ENCODE results near the gene SLC51B. TPM values are rescaled to one million over a fixed set of nuclear protein-coding genes. Genes with fewer than 3 reads are reported as not detected.

The SLC51B gene
- not detected in 2 replicates for total RNA-seq (2021)
- Bru-seq, nascent RNA = percentile 5 among the genes with signal in this experiment
- not detected for BruChase-seq, experiment 1, labeled RNA remaining after a 2-hour chase
- not detected for BruChase-seq, experiment 2, labeled RNA remaining after a 6-hour chase
- long read RNA-seq = 0 reads

- no peak for DNase-seq (ENCODE audit: low spot score)
- H3K27ac ChIP-seq (ENCODE audit: low read depth, low read length, poor library complexity, severe bottlenecking) = no peak within 1 kb of the TSS
- no TSS peak for BruUV-seq (replicated peaks)
- H3K27me3 ChIP-seq (replicated peaks; ENCODE audit: insufficient read depth, low read depth, low read length, poor library complexity) = no peaks in the 10 kb centered on the region
- no peak within 1 kb of the TSS for H3K4me3 ChIP-seq (ENCODE audit: low read depth, low read length, poor library complexity, severe bottlenecking)
- intact Hi-C loops (cut with micrococcal nuclease; ENCODE audit: unreplicated experiment) = no loop called here
- no peaks in the 10 kb centered on the region for H3K36me3 ChIP-seq (ENCODE audit: insufficient read depth, low read length, poor library complexity, severe bottlenecking)
- peaks cover 10% of the 10 kb centered on the region for H3K4me1 ChIP-seq (ENCODE audit: insufficient read depth, low read length, poor library complexity, severe bottlenecking)
- ChIA-PET CTCF (no interaction called here), POLR2A (ENCODE audit: low non-redundant PET) (no interaction called here)
- no peaks in the 10 kb centered on the region for H3K9me3 ChIP-seq (ENCODE audit: low read depth, low read length, poor library complexity, severe bottlenecking)
- no peak for TF ChIP-seq CTCF (conservative IDR thresholded peaks at IDR 0.05; ENCODE audit: low read depth, low read length)
- TF ChIP-seq EZH2 (IDR thresholded peaks at IDR 0.05; ENCODE audit: borderline replicate concordance, low read depth, low read length, poor library complexity, severe bottlenecking) = no peak
Measured at GRCh38 chr15:65044724-65045481, at the start of gene SLC51B. Gene SLC51B (plus strand): TSS chr15:65045387. CDS start chr15:65050005, 4,618 bp downstream.

- POLR2A ChIA-PET (ENCODE audit: low non-redundant PET) = no interaction called here
- H3K27me3 ChIP-seq (replicated peaks; ENCODE audit: insufficient read depth, low read depth, low read length, poor library complexity) = no peaks in the 10 kb centered on the region
- DNase-seq (ENCODE audit: low spot score) = no peak
- TF ChIP-seq CTCF (conservative IDR thresholded peaks at IDR 0.05; ENCODE audit: low read depth, low read length) = no peak
- no peak for TF ChIP-seq EZH2 (IDR thresholded peaks at IDR 0.05; ENCODE audit: borderline replicate concordance, low read depth, low read length, poor library complexity, severe bottlenecking)
- H3K9me3 ChIP-seq (ENCODE audit: low read depth, low read length, poor library complexity, severe bottlenecking) = no peaks in the 10 kb centered on the region
- no peaks in the 10 kb centered on the region for H3K4me1 ChIP-seq (ENCODE audit: insufficient read depth, low read length, poor library complexity, severe bottlenecking)
- intact Hi-C loops (cut with micrococcal nuclease; ENCODE audit: unreplicated experiment) = no loop called here
- no TSS peak for BruUV-seq (replicated peaks)
- CTCF ChIA-PET = no interaction called here
- no peak overlapping the region for H3K27ac ChIP-seq (ENCODE audit: low read depth, low read length, poor library complexity, severe bottlenecking)
- no peak overlapping the region for H3K4me3 ChIP-seq (ENCODE audit: low read depth, low read length, poor library complexity, severe bottlenecking)
- no peaks in the 10 kb centered on the region for H3K36me3 ChIP-seq (ENCODE audit: insufficient read depth, low read length, poor library complexity, severe bottlenecking)
Measured at GRCh38 chr15:64997066-64997465, 48.1 kb upstream of the SLC51B start.

DNA sequence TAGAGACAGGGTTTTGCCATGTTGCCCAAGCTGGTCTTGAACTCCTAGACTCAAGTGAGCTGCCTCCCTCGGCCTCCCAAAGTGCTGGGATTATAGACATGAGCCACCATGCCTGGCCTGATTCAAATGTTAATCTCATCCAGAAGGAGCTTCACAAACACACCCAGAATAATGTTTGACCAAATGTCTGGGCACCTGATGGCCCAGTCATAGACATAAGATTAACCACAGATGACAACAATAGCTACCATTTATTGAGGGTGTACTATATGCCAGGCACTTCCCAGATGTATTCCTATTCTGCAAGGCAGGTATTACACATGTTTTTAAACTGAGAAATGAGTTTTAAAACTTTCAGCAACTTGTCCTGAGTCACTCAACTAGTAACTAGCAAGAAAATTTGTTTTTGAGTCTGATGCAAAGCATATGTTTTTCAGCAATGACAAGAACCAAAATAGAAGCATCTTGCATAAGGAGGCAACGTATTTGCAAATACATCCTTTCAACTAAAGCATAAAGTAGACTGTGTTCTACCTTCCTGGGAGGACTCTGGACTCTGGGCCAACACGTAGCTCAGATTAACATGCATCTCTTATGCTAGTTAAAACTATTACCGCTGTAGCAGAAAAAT lies 47.3 kb upstream of the SLC51B start:
- CTCF ChIA-PET = no interaction called here
- Histone ChIP-seq H3K27ac (ENCODE audit: low read depth, low read length, poor library complexity, severe bottlenecking) (no peak overlapping the region), H3K4me1 (ENCODE audit: insufficient read depth, low read length, poor library complexity, severe bottlenecking) (no peaks in the 10 kb centered on the region), H3K4me3 (ENCODE audit: low read depth, low read length, poor library complexity, severe bottlenecking) (no peak overlapping the region), H3K27me3 (replicated peaks; ENCODE audit: insufficient read depth, low read depth, low read length, poor library complexity) (no peaks in the 10 kb centered on the region), H3K9me3 (ENCODE audit: low read depth, low read length, poor library complexity, severe bottlenecking) (no peaks in the 10 kb centered on the region), H3K36me3 (ENCODE audit: insufficient read depth, low read length, poor library complexity, severe bottlenecking) (no peaks in the 10 kb centered on the region)
- intact Hi-C loops (cut with micrococcal nuclease; ENCODE audit: unreplicated experiment) = no loop called here
- DNase-seq (ENCODE audit: low spot score) = no peak
- POLR2A ChIA-PET (ENCODE audit: low non-redundant PET) = no interaction called here
- TF ChIP-seq EZH2 (IDR thresholded peaks at IDR 0.05; ENCODE audit: borderline replicate concordance, low read depth, low read length, poor library complexity, severe bottlenecking) = no peak
- no peak for TF ChIP-seq CTCF (conservative IDR thresholded peaks at IDR 0.05; ENCODE audit: low read depth, low read length)
- no TSS peak for BruUV-seq (replicated peaks)

All from A673 (cell line).